ENCODE data around the gene GRB2. TPM values are rescaled to one million over a fixed set of nuclear protein-coding genes. Genes with fewer than 3 reads are reported as not detected.
"Not testable (repeated sequence)": the region's sequence is repeated elsewhere in the genome, so short reads cannot be mapped to it uniquely, and the experiment has no call there.

GRB2 gene
- total RNA-seq: 100 to 1,000 TPM; 161 to 165 TPM

DNA sequence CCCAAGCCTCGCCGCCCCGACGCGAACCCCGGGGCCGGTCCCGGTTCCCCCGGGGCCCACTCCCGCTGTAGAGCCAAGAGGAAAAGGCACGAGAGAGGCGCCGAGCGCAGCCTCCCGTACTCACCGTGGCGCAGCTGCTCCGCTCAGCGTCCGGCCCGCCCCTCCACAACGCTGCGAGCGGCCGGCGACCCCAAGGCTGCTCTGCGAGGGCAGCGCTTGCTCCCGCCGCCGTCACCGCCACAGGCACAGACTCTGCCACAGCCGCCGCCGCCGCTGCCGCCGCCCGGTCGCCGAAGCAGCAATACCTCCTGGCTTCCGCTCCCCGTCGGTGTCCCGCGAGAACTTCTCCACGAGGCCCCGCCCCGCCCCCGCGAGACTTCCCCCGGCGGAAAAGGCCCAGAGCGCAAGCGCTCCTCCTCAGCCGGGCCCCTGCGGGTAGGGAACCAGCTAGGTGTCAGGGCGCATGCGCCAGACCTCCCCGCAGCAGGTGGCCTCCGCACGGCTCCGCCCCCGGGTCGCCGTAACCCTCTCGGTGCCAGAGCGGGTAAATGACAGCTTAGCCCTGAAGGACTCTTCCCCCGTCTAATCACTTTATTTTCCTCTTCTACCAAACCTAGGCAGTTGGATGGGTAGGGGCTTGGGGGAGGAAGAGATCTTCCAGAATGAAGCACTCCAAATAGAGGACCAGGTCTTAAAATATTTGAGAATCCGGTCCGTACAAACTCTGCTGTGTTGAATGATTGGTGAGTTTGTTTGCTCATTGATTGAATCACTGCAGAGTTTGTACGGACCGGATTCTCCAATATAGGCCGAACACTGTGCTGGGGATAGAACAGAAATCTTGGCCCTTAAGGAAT lies at the start of gene GRB2:
Gene GRB2, minus strand, starts transcription at position 314 of the 857 bp plus-strand sequence. CDS start 12,050 bp downstream, outside the sequence.
- Mint-ChIP-seq H3K27ac (peak within 1 kb of the TSS; percentile 98), H3K4me1 (peaks cover 36% of the 10 kb centered on the region), H3K36me3 (peaks cover 15% of the 10 kb centered on the region), H3K9me3 (no peaks in the 10 kb centered on the region), H3K27me3 (no peaks in the 10 kb centered on the region), H3K4me3 (peak within 1 kb of the TSS; percentile 98)
- peak; percentile 100 for DNase-seq

DNA sequence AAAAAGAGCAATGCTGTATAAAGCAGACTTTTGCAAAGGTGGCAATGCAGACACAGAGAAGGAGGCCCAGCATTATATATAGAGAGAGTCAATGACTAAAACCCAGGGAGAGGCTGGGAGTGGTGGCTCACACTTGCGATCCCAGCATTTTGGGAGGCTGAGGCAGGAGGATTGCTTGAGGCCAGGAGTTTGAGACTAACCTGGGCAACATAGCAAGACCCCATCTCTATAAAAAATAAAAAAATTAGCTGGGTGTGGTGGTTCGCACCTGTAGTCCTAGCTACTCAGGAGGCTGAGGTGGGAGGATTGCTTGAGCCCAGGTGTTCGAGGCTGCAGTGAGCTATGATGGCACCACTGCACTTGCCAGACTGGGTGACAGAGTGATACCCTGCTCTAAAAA lies 49.2 kb upstream of the GRB2 start:
- not testable (repeated sequence) for H3K36me3 Mint-ChIP-seq, H3K4me3 Mint-ChIP-seq, H3K27me3 Mint-ChIP-seq, H3K27ac Mint-ChIP-seq, DNase-seq, H3K9me3 Mint-ChIP-seq
- peaks cover 26% of the 10 kb centered on the region for H3K4me1 Mint-ChIP-seq

DNA sequence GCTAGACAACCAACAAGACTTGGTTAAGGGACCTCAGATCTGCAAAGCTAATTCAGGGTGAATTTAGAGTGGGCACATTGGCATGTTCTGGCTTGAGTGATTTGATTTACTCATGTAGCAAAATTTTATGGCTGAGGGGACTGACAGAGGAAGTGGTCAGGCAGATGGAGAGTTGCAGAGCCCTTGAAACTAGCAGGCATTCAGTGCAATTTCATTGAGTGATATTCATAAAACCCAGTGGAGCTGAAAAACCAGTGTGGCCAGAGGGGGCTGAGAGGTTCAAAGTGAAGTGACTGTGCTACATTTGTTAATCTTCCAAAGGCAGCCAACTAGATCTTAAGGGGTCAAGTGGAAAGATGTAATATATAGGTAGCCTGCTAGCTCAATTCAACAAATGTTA lies 48.7 kb upstream of the GRB2 start:
- Mint-ChIP-seq H3K4me3 (no peak overlapping the region), H3K4me1 (peaks cover 23% of the 10 kb centered on the region), H3K27me3 (peaks cover 3% of the 10 kb centered on the region), H3K9me3 (no peaks in the 10 kb centered on the region), H3K36me3 (peaks cover 1% of the 10 kb centered on the region), H3K27ac (no peak overlapping the region)
- no peak for DNase-seq

DNA sequence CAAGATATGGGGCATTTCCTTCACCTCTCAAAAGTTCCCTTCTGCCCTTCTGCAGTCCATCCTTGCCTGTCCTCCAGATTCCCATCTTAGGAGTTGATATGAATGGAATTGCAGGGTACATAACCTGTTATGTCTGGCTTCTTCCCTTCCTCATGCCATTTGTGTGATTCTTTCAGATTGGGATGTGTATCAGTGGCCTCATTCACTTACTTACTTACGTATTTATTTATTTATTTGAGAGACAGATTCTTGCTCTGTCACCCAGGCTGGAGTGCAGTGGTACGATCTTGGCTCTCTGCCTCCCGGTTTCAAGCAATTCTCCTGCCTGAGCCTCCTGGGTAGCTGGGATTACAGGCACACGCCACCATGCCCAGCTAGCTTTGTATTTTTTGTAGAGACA lies 44.8 kb upstream of the GRB2 start:
- Mint-ChIP-seq H3K9me3 (no peaks in the 10 kb centered on the region), H3K27me3 (peaks cover 3% of the 10 kb centered on the region), H3K36me3 (no peaks in the 10 kb centered on the region), H3K27ac (no peak overlapping the region), H3K4me3 (no peak overlapping the region), H3K4me1 (peaks cover 3% of the 10 kb centered on the region)
- DNase-seq: no peak

DNA sequence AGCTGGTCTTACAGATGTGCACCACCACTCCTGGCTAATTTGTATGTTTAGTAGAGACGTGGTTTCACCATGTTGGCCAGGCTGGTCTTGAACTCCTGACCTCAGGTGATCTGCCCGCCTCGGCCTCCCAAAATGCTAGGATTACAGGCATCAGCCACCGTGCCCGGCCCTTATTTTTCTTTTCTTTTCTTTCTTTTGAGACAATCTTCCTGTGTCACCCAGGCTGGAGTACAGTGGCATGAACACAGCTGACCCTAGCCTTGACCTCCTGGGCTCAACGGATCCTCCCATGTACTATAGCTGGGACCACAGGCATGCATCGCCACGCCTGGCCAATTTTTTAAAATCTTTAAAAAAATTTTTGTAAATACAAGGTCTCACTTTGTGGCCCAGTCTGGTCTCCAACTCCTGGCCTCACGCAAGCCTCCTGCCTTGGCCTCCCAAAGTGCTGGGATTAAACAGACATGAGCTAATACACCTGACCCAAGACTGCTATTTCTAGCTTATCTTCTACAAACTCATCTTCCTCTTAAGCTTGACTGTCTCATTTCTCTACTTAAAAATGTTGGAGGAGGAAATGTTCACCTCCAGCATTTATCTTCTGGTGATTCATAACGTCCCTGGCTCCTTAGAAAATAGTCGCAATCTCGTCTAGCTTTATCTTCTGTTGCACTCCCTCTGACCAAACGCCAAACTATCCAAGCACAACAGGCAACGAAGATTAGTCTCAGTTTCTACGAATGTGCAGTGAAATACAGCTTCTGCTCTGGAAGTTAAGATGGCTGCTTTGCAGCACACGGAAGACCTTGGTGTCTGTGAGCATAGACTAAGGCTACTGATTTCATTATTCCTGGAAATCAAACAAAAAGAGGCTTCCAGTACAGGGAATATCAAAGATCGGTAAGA lies 42.7 kb upstream of the GRB2 start:
- Mint-ChIP-seq H3K4me1 (no peaks in the 10 kb centered on the region), H3K27ac (no peak overlapping the region), H3K9me3 (no peaks in the 10 kb centered on the region), H3K27me3 (no peaks in the 10 kb centered on the region), H3K36me3 (no peaks in the 10 kb centered on the region), H3K4me3 (no peak overlapping the region)
- DNase-seq: no peak

DNA sequence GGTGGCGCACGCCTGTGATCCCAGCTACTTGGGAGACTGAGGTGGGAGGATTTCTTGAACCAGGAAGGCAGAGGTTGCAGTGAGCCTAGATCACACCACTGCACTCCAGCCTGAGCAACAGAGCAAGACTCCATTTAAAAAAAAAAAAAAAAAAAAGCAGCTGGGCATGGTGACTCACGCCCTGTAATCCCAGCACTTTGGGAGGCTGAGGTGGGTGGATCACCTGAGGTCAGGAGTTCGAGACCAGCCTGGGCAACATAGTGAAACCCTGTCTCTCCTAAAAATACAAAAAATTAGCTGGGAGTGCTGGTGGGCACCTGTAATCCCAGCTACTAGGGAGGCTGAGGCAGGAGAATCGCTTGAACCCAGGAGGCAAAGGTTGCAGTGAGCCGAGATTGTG lies 40.4 kb upstream of the GRB2 start:
- not testable (repeated sequence) for H3K27ac Mint-ChIP-seq, H3K4me1 Mint-ChIP-seq, H3K27me3 Mint-ChIP-seq

DNA sequence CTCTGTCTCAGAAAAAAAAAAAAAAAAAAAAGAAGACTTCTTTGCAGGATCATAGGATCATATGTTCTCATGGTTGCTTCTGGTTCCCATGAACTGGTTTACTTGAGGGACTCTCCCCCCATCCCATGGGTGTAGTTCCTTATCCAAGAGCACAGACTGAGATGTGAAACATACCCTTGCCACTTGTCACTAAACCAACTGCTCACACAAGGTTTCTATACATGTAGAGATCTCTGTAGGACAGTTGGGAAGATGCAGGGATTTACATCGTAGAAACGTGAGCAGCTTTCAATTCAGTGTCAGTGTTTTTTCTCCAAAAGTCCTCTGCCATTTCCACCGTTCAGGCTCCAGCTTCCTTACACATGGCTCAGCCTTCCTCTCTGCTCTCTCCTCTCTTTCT lies 39.8 kb upstream of the GRB2 start:
- H3K4me1 Mint-ChIP-seq: no peaks in the 10 kb centered on the region
- no peak overlapping the region for H3K4me3 Mint-ChIP-seq
- no peak for DNase-seq
- H3K9me3 Mint-ChIP-seq: no peaks in the 10 kb centered on the region
- no peaks in the 10 kb centered on the region for H3K36me3 Mint-ChIP-seq
- H3K27me3 Mint-ChIP-seq: no peaks in the 10 kb centered on the region
- no peak overlapping the region for H3K27ac Mint-ChIP-seq

More for the DNA sequence above, 40.4 kb upstream of the GRB2 start:
- DNase-seq, H3K9me3 Mint-ChIP-seq, H3K36me3 Mint-ChIP-seq, H3K4me3 Mint-ChIP-seq: not testable (repeated sequence)

DNA sequence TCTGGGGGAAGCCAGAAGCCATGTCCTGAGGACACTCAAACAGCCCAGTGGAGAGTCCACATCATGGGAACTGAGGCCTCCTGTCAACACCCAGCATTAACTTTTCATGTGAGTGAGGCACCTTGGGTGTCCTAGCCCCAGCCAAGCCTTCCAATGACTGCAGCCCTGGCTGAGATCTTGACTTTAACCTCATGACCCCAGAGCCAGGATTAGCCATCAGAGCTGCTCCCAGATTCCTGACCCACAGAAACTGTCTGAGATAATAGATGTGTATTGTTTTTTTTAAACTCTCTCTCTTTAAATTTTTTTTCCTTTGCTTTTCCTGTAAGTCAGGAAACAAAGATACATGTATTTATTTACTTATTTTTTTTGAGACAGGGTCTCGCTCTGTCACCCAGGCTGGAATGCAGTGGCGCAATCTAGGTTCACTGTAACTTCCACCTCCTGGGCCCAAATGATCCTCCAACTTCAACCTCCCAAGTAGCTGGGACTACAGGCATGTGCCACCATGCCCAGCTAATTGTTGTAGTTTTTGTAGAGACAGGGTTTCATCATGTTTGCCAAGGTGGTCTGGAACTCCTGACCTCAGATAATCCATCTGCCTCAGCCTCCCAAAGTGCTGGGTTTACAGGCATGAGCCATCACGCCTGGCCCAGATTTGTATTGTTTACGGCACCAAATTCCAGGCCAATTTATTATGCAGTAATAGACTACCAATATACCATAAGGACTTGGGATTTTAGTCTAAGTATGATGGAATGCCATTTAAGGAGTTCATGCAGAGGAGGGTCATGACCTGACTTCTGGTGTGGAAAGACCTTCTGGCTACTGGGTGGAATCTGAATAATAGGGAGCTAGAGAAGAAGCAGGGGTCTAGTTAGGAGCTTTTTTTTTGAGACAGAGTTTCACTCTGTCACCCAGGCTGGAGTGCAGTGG lies 37.0 kb upstream of the GRB2 start:
- no peaks in the 10 kb centered on the region for H3K4me1 Mint-ChIP-seq
- no peak overlapping the region for H3K4me3 Mint-ChIP-seq
- DNase-seq: no peak
- no peaks in the 10 kb centered on the region for H3K27me3 Mint-ChIP-seq
- H3K9me3 Mint-ChIP-seq: no peaks in the 10 kb centered on the region
- H3K36me3 Mint-ChIP-seq: no peaks in the 10 kb centered on the region
- H3K27ac Mint-ChIP-seq: no peak overlapping the region

DNA sequence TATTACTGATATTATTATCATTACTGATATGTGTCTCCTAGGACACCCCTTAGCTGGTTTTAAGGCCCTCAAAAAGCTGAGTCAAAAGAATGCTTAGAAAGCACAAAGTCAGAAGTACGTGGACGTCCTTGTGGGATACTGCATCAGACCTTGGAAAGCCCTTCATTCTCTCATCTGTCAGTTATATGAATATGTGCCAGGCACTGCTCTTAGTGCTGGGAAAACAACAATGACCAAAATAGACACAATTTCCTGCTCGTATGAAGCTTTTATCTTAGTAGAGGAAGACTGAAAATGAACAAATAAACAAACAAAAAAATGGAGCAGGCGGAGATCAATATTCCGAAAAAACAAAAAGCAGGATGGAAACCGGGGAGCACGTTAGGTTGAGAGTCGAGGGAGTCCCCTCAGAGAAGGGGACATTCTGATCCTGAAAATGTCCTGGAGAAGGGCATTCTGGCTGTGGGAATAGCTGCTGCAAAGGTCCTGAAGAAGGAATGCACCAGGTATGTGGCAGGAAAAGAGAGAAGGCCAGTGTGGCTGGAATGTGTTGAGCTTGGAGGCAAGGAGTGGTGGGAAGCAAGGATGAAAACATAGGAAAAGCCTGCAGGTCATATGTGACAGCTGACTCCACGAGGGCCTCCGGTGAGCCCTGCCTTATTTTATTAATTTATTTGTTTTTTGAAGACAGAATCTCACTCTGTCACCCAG lies 35.4 kb upstream of the GRB2 start:
- peaks cover 3% of the 10 kb centered on the region for H3K4me1 Mint-ChIP-seq
- peaks cover 3% of the 10 kb centered on the region for H3K27me3 Mint-ChIP-seq
- no peaks in the 10 kb centered on the region for H3K36me3 Mint-ChIP-seq
- H3K4me3 Mint-ChIP-seq: no peak overlapping the region
- H3K27ac Mint-ChIP-seq: no peak overlapping the region
- no peak for DNase-seq
- H3K9me3 Mint-ChIP-seq: no peaks in the 10 kb centered on the region

DNA sequence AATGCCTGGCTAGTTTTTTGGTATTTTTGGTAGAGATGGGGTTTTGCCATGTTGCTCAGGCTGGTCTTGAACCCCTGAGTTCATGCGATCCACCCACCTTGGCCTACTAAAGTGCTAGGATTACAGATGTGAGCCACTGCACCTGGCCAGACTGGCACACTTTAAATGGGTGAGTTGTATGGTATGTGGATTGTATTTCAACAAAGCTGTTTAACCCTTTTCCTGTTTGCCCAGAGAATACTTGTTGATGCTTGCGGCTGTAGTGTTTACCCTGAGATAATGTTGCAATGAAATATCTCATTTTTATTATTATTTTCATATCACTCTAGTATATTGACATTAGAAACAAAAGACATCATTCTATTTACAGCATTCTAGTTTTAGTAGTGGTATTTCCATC lies 33.8 kb upstream of the GRB2 start:
- no peaks in the 10 kb centered on the region for H3K36me3 Mint-ChIP-seq
- peaks cover 3% of the 10 kb centered on the region for H3K4me1 Mint-ChIP-seq
- no peak overlapping the region for H3K27ac Mint-ChIP-seq
- H3K4me3 Mint-ChIP-seq: no peak overlapping the region
- H3K27me3 Mint-ChIP-seq: peaks cover 3% of the 10 kb centered on the region
- no peaks in the 10 kb centered on the region for H3K9me3 Mint-ChIP-seq
- no peak for DNase-seq

DNA sequence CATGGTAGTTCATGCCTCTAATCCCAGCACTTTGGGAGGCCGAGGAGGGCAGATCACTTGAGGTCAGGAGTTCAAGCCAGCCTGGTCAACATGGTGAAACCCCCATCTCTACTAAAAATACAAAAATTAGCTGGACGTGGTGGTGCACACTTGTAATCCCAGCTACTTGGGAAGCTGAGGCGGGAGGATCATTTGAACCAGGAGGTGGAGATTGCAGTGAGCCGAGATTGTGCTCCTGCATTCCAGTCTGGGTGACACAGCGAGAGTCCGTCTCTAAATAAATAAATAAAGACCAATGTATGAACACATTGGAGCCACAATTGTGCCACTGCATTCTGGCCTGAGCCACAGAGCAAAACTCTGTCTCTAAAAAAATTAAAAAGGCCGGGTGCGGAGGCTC lies 31.9 kb upstream of the GRB2 start:
- H3K36me3 Mint-ChIP-seq, H3K27me3 Mint-ChIP-seq, DNase-seq, H3K4me3 Mint-ChIP-seq, H3K4me1 Mint-ChIP-seq, H3K9me3 Mint-ChIP-seq, H3K27ac Mint-ChIP-seq: not testable (repeated sequence)

DNA sequence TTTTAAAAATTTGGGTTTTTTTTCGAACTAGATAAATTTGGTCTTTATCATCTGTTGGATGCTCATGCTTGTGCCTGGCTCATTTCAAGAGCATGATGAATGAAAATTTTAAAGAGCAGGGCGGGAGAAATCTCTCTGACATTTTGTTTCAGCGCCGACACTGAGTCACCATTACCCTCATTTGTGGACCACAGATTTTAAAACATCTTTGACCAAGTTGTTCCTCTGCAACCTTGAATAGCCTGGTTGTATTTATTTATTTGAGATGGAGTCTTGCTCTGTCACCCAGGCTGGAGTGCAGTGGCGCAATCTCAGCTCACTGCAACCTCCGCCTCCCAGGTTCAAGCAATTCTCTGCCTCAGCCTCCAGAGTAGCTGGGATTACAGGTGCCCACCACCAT lies 29.0 kb upstream of the GRB2 start:
- DNase-seq, H3K27me3 Mint-ChIP-seq, H3K27ac Mint-ChIP-seq, H3K36me3 Mint-ChIP-seq, H3K4me1 Mint-ChIP-seq, H3K9me3 Mint-ChIP-seq, H3K4me3 Mint-ChIP-seq: not testable (repeated sequence)

DNA sequence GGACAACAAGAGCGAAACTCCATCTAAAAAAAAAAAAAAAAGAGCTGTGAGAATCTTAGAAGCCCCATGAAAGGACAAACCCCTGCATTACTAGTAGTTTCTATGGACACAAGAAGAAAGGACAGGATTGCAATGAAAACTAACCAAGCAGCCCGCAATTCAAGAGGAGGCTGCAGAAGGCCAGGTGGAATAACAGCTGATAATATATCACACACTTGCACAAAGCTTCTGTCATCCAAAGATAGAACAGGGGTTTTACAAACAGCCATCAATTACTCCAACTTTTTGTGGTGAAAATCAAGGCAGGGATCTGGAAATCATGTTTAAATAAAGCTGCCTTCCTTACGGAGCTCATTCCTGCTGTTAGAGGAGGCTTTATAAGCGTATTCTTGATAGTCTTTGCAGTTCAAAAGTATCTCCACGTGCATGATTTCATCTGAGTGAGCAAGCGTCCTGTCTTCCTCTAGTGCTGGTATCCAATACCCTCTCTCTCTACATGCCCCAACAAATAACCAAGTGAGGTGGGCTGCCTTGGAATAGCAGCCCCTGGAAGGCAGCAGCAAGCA lies 27.8 kb upstream of the GRB2 start:
- no peaks in the 10 kb centered on the region for H3K9me3 Mint-ChIP-seq
- no peak overlapping the region for H3K27ac Mint-ChIP-seq
- no peak overlapping the region for H3K4me3 Mint-ChIP-seq
- H3K27me3 Mint-ChIP-seq: peaks cover 3% of the 10 kb centered on the region
- DNase-seq: no peak
- no peaks in the 10 kb centered on the region for H3K36me3 Mint-ChIP-seq
- H3K4me1 Mint-ChIP-seq: peaks cover 3% of the 10 kb centered on the region

All from activated naive CD8-positive, alpha-beta T cell treated with anti-CD3 and anti-CD28 coated beads for 36 hours (primary cell).